Gastroesophageal sphincter (tissue), 4 donors: ENCODE data around the gene ZNF48. TPM values are rescaled to one million over a fixed set of nuclear protein-coding genes. Genes with fewer than 3 reads are reported as not detected.

ENCODE experiments used
- ATAC-seq: fragments of 150-250 bp; one replicate; pipeline ENCODE4 v1.9.1; 2016; ENCODE audit warnings: mild to moderate bottlenecking, moderate library complexity
- H3K27ac ChIP-seq, 4 donors: fragments of 200-600 bp; sonication (generic) in 3 of 4; 1 replicate in 3 of 4; 2 replicates in 1 of 4; pipeline ENCODE4 v1.5.1; 2016 to 2019
- H3K27me3 ChIP-seq: fragments of 200-600 bp; sonication (generic); one replicate; pipeline ENCODE4 v1.5.1; 2019
- H3K36me3 ChIP-seq, 2 donors: fragments of 200-600 bp; sonication (generic); one replicate each; pipeline ENCODE4 v1.5.1; 2019; ENCODE audit warnings: control low read depth in 1 of 2
- H3K4me1 ChIP-seq, 3 donors: fragments of 200-600 bp; sonication (generic); 1 replicate in 2 of 3; 2 replicates in 1 of 3; pipeline ENCODE4 v1.5.1; 2016 to 2019; ENCODE audit warnings: control low read depth in 2 of 3
- H3K4me3 ChIP-seq, 2 donors: fragments of 200-600 bp; sonication (generic); one replicate each; pipeline ENCODE4 v1.5.1; 2019; ENCODE audit warnings: mild to moderate bottlenecking in 1 of 2, moderate library complexity in 1 of 2
- H3K9me3 ChIP-seq, 3 donors: fragments of 200-600 bp; sonication (generic); one replicate each; pipeline ENCODE4 v1.5.1; 2017 to 2019; ENCODE audit warnings: control low read depth in 2 of 3
- CTCF ChIP-seq, 4 experiments: fragments of 200-600 bp in 2 of 4; fragments of 450-650 bp in 2 of 4; sonication (generic) in 1 of 4; IDR thresholded peaks; one replicate each; pipeline ENCODE4 v1.5.1; 2017 to 2019; ENCODE audit warnings: antibody characterized with exemption in 4 of 4, mild to moderate bottlenecking in 2 of 4, moderate library complexity in 2 of 4
- EP300 ChIP-seq: sonication (generic); formaldehyde crosslinking; IDR thresholded peaks from one replicate; pipeline ENCODE4 v1.6.1; 2017; ENCODE audit warnings: antibody characterized with exemption, mild to moderate bottlenecking
- POLR2A ChIP-seq, 2 donors: fragments of 450-650 bp; IDR thresholded peaks; one replicate each; pipeline ENCODE4 v1.6.1; 2017; ENCODE audit warnings: antibody characterized with exemption in 2 of 2, mild to moderate bottlenecking in 2 of 2, moderate library complexity in 1 of 2
- POLR2AphosphoS5 ChIP-seq: sonication (generic); formaldehyde crosslinking; IDR thresholded peaks from one replicate; pipeline ENCODE4 v1.6.1; 2017; ENCODE audit warnings: antibody characterized with exemption
- WGBS, 2 donors: methylation state at CpG; one replicate each; pipeline ENCODE4 v1.1.5; 2018; ENCODE audit warnings: low coverage in 1 of 2; 5-methylcytosine and 5-hydroxymethylcytosine counted together
- total RNA-seq, 4 donors: library from RNA; depleted of rRNA; stranded (reverse); fragments of >200 nt; gene quantifications; one replicate each; pipeline ENCODE4 v1.1.0, GENCODE V29; 2016

Gene ZNF48
- total RNA-seq, 4 donors from 2014 or later, result 7.9 to 17.5 (median 12.2) TPM

- Histone ChIP-seq H3K36me3 (peaks cover 0 to 21% of the 10 kb centered on the region in 2 donors), H3K9me3 (no peaks in the 10 kb centered on the region), H3K27me3 (no peaks in the 10 kb centered on the region), H3K4me1 (peaks cover 0 to 20% (median 4%) of the 10 kb centered on the region in 3 donors), H3K27ac (no peak overlapping the region), H3K4me3 (no peak overlapping the region)
- 77 to 78% methylated on average over 5 to 6 of the region's 6 CpGs for WGBS, 2 donors
- TF ChIP-seq EP300, result no peak
- no peak for TF ChIP-seq POLR2A (IDR thresholded peaks at IDR 0.05)
- TF ChIP-seq POLR2AphosphoS5, result no peak
- TF ChIP-seq CTCF (IDR thresholded peaks at IDR 0.05), result no peak
- ATAC-seq, result no peak
Measured at GRCh38 chr16:30439720-30440348, 44.6 kb downstream of the ZNF48 start.

- Histone ChIP-seq H3K4me1 (peaks cover 0 to 31% (median 5%) of the 10 kb centered on the region in 3 donors), H3K36me3 (peaks cover 0 to 21% of the 10 kb centered on the region in 2 donors), H3K27ac (no peak overlapping the region), H3K27me3 (no peaks in the 10 kb centered on the region), H3K4me3 (no peak overlapping the region), H3K9me3 (no peaks in the 10 kb centered on the region)
- ATAC-seq, result no peak
- WGBS, 2 donors, result 94 to 100% methylated on average over 2 of the region's 2 CpGs
- TF ChIP-seq POLR2AphosphoS5 (no peak), CTCF (IDR thresholded peaks at IDR 0.05) (no peak), POLR2A (IDR thresholded peaks at IDR 0.05) (no peak), EP300 (no peak)
Measured at GRCh38 chr16:30443631-30444030, 48.4 kb downstream of the ZNF48 start.

GRCh38 chr16:30444231-30445148 is 49.3 kb downstream of the ZNF48 start:
- no peak for ATAC-seq
- 89 to 96% methylated on average over 10 to 21 of the region's 29 CpGs for WGBS, 2 donors

GRCh38 chr16:30445149-30445407 is 49.9 kb downstream of the ZNF48 start:
- Histone ChIP-seq H3K4me1 (peaks cover 0 to 31% (median 5%) of the 10 kb centered on the region in 3 donors), H3K4me3 (peak overlapping the region; percentile 86 to 94), H3K27ac (peak overlapping the region; percentile 92 to 98 (median 98)), H3K9me3 (no peaks in the 10 kb centered on the region), H3K36me3 (peaks cover 0 to 21% of the 10 kb centered on the region in 2 donors), H3K27me3 (no peaks in the 10 kb centered on the region)
- TF ChIP-seq CTCF (IDR thresholded peaks at IDR 0.05) (no peak), EP300 (no peak), POLR2AphosphoS5 (no peak), POLR2A (IDR thresholded peaks at IDR 0.05) (no peak)
- ATAC-seq, result no peak
- no CpG with 5 or more reads among the region's 11 CpGs for WGBS, 2 donors

More at GRCh38 chr16:30444231-30445148, 49.3 kb downstream of the ZNF48 start:
- Histone ChIP-seq H3K27me3 (no peaks in the 10 kb centered on the region), H3K4me3 (peak overlapping the region; percentile 86 to 94), H3K4me1 (peaks cover 0 to 31% (median 5%) of the 10 kb centered on the region in 3 donors), H3K9me3 (no peaks in the 10 kb centered on the region), H3K27ac (peak overlapping the region in 3 of 4 donors; percentile 97 to 98 (median 98)), H3K36me3 (peaks cover 0 to 21% of the 10 kb centered on the region in 2 donors)
- no peak for TF ChIP-seq POLR2A (IDR thresholded peaks at IDR 0.05)
- no peak for TF ChIP-seq EP300
- no peak for TF ChIP-seq CTCF (IDR thresholded peaks at IDR 0.05)
- TF ChIP-seq POLR2AphosphoS5, result no peak
